ENCODE results near the gene PIAS4. TPM values are rescaled to one million over a fixed set of nuclear protein-coding genes. Genes with fewer than 3 reads are reported as not detected.

Gene PIAS4
- total and polyA plus RNA-seq, 8 donors: 6.6 to 93.6 (median 16.1) TPM

GRCh38 chr19:4046362-4046691, 38.8 kb downstream of the PIAS4 start:
- intact Hi-C loops (cut with DNase I; ENCODE audit: low total_unique reads): no loop called here
- H3K4me3 ChIP-seq: no peak overlapping the region
- H3K36me3 ChIP-seq: peaks cover 36 to 83% (median 74%) of the 10 kb centered on the region in 4 donors
- H3K27me3 ChIP-seq: no peaks in the 10 kb centered on the region
- no peak overlapping the region for H3K27ac ChIP-seq
- no peak for DNase-seq
- TF ChIP-seq POLR2AphosphoS5 (IDR thresholded peaks at IDR 0.05): no peak
- no peak for TF ChIP-seq CTCF (IDR thresholded peaks at IDR 0.05)
- no peak for TF ChIP-seq POLR2A (IDR thresholded peaks at IDR 0.05)
- no peak for TF ChIP-seq EP300 (IDR thresholded peaks at IDR 0.05)
- H3K9me3 ChIP-seq: no peaks in the 10 kb centered on the region
- peaks cover 32 to 86% (median 66%) of the 10 kb centered on the region in 4 donors for H3K4me1 ChIP-seq
- 75 to 82% (median 79%) methylated on average over 7 of the region's 7 CpGs for WGBS, 5 donors

GRCh38 chr19:4046946-4047683, 39.6 kb downstream of the PIAS4 start:
- H3K4me1 ChIP-seq: peaks cover 39 to 93% (median 68%) of the 10 kb centered on the region in 4 donors
- H3K27me3 ChIP-seq: no peaks in the 10 kb centered on the region
- H3K4me3 ChIP-seq: no peak overlapping the region
- H3K36me3 ChIP-seq: peaks cover 28 to 84% (median 74%) of the 10 kb centered on the region in 4 donors
- no peaks in the 10 kb centered on the region for H3K9me3 ChIP-seq
- intact Hi-C loops (cut with DNase I; ENCODE audit: low total_unique reads): no loop called here
- WGBS, 5 donors: 84 to 90% (median 90%) methylated on average over 33 of the region's 33 CpGs
- peak overlapping the region in 1 of 5 donors; percentile 24 for H3K27ac ChIP-seq
- DNase-seq: no peak
- TF ChIP-seq CTCF (IDR thresholded peaks at IDR 0.05) (no peak), POLR2A (IDR thresholded peaks at IDR 0.05) (no peak), EP300 (IDR thresholded peaks at IDR 0.05) (no peak), POLR2AphosphoS5 (IDR thresholded peaks at IDR 0.05) (no peak)

GRCh38 chr19:4049432-4049831, 41.9 kb downstream of the PIAS4 start:
- WGBS, 5 donors: 32 to 53% (median 36%) methylated on average over 15 of the region's 15 CpGs

GRCh38 chr19:4051175-4052101, 43.9 kb downstream of the PIAS4 start:
- no peaks in the 10 kb centered on the region for H3K9me3 ChIP-seq
- H3K4me1 ChIP-seq: peaks cover 37 to 90% (median 66%) of the 10 kb centered on the region in 4 donors
- peak overlapping the region; percentile 81 to 86 (median 84) for H3K27ac ChIP-seq
- peak in 1 of 2 donors; percentile 71 for DNase-seq
- H3K27me3 ChIP-seq: no peaks in the 10 kb centered on the region
- peaks cover 43 to 94% (median 90%) of the 10 kb centered on the region in 4 donors for H3K36me3 ChIP-seq
- H3K4me3 ChIP-seq: peak overlapping the region in 1 of 4 donors; percentile 37
- intact Hi-C loops (cut with DNase I; ENCODE audit: low total_unique reads): loop anchor here (10.0 kb wide), 1 partner anchor 47 kb away; the partner anchor contains the start of gene PIAS4
- WGBS, 5 donors: 37 to 55% (median 49%) methylated on average over 10 to 15 of the region's 15 CpGs
- no peak for TF ChIP-seq POLR2A (IDR thresholded peaks at IDR 0.05)
- TF ChIP-seq CTCF (IDR thresholded peaks at IDR 0.05): no peak
- TF ChIP-seq EP300 (IDR thresholded peaks at IDR 0.05): no peak
- no peak for TF ChIP-seq POLR2AphosphoS5 (IDR thresholded peaks at IDR 0.05)

More at GRCh38 chr19:4049432-4049831, 41.9 kb downstream of the PIAS4 start:
- TF ChIP-seq POLR2A (IDR thresholded peaks at IDR 0.05): no peak
- peak in 1 of 3 donors; percentile 8 for TF ChIP-seq POLR2AphosphoS5 (IDR thresholded peaks at IDR 0.05)
- Histone ChIP-seq H3K4me3 (no peak overlapping the region), H3K36me3 (peaks cover 47 to 93% (median 89%) of the 10 kb centered on the region in 4 donors), H3K4me1 (peaks cover 46 to 93% (median 69%) of the 10 kb centered on the region in 4 donors), H3K27ac (peak overlapping the region; percentile 36 to 85 (median 63)), H3K27me3 (no peaks in the 10 kb centered on the region), H3K9me3 (no peaks in the 10 kb centered on the region)
- intact Hi-C loops (cut with DNase I; ENCODE audit: low total_unique reads): no loop called here
- DNase-seq: peak; percentile 60 to 76
